HG03097 (cell line): Measurements from ENCODE around the gene NES.
"Not testable (repeated sequence)": the region's sequence is repeated elsewhere in the genome, so short reads cannot be mapped to it uniquely, and the experiment has no call there.

Experiments
- ATAC-seq: cut with Tn5 transposase; IDR thresholded peaks from one replicate; pipeline ENCODE4 v1.9.1; 2021; ENCODE audit not compliant: unreplicated experiment, low FRiP score

NES gene

DNA sequence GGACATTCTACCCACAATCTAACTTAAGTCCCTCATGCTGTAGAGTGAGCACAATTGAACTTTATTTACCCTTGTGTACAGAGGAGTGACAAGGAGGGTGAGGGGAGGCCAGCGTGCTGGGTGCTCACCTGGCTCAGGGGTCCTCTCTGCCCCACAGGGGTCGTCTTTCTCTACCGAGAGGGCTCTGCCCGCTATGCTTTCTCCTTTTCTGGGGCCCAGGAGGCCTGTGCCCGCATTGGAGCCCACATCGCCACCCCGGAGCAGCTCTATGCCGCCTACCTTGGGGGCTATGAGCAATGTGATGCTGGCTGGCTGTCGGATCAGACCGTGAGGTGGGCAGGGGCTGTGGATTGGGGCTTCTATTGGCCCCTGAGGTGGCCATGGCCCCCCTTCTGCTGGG lies 29.9 kb downstream of the NES start:
- no peak for ATAC-seq

DNA sequence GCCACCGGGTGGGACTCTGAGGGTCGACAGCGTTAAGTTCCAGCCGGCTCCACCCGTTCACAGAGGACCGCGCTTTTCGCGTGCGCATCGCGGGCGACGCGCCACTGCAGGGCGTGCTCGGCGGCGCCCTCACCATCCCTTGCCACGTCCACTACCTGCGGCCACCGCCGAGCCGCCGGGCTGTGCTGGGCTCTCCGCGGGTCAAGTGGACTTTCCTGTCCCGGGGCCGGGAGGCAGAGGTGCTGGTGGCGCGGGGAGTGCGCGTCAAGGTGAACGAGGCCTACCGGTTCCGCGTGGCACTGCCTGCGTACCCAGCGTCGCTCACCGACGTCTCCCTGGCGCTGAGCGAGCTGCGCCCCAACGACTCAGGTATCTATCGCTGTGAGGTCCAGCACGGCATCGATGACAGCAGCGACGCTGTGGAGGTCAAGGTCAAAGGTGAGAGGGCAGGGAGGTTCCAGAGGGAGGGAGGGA lies 30.4 kb downstream of the NES start:
- ATAC-seq, result no peak

DNA sequence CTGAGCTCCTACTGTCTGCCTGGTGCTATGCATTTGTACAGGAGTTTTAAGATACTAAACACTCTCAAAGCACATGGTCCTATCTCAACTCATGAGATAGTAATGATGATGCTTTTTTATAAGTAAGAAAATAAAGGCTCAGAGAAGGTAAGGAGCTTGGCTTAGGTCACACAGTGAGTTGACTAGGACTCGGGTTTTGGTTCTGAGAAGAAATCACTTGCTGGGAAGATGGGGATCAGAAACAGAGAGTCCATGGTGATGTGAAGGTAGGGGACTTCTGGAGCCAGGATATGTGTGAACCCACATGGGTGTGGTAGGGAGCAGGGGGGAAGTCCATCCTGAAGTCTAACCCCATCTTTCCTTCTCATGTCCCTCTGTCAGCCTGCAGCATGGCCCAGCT lies 31.5 kb downstream of the NES start:
- ATAC-seq, result no peak

DNA sequence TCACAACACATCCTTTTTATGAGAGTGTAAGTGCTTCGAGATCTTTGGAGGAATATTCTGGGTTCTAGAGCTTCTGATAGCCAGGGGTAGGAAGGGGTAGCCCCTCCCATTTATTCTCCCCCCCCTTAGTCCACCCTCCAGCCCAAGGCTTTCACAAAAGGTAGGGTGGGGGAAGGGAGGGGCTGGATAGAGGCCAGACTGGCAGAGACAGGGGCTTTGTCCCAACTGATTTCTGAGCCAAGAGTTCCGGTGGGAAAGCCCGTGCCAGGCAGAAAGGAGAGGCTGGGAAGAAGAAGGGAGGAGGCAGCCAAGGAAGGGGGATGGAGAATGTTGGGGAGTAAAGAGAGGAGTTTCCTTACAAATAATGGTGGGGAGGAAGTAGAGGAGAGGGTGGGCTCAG lies 32.2 kb downstream of the NES start:
- no peak for ATAC-seq

DNA sequence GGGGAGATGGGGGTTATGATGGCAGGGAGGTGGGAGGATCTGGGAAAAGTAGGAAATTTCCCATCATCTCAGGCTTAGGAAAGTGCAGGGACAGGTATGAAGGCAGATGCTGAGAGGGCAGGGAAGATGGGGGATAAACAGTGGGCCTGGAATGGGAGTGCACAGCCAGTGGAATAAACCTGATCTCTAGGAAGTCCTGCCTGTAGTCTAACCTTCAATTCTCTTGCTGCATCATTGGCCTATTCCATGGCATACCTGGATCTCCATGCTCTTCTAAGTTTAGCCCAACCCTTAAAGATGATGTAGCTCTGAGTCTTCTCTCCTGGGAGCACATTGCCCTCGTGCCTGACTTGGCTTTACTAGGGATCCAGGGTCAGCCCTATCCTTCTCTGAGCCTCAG lies 32.6 kb downstream of the NES start:
- ATAC-seq, result no peak

DNA sequence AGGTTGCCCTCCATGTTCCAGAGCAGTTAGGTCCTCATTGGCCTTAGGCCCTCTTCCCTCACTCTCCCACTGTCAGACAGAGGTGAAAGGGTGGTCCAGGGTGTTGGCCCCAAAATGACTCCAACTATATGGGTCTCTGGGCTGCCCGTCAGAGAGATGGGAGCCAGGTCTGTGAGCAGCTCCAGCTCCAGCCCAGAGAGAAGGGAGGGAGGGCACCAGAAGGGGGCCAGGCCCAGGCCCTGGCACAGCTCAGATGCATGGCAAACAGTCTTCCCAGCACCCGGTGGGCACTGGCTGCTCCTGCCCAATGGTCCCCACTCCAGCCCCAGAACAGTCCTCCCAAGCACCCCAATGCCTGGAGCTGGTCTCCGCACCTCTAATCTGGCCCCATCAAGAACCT lies 33.1 kb downstream of the NES start:
- ATAC-seq, result no peak

DNA sequence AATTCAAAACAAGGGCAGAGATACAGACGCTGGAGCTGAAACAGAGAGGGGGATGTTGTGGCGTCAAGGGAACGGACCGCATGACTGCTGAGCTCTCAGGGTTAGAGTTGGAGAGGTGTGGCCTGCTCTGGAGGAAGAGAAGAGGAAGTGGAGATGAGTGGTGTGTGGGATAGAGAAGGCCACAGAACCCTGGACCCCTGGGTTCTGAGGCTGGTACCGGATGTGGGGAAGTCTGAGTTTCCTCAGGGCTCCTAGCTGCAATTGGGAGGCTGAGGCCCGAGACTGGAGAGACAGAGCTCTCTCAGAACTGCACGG lies 33.5 kb downstream of the NES start:
- no peak for ATAC-seq

DNA sequence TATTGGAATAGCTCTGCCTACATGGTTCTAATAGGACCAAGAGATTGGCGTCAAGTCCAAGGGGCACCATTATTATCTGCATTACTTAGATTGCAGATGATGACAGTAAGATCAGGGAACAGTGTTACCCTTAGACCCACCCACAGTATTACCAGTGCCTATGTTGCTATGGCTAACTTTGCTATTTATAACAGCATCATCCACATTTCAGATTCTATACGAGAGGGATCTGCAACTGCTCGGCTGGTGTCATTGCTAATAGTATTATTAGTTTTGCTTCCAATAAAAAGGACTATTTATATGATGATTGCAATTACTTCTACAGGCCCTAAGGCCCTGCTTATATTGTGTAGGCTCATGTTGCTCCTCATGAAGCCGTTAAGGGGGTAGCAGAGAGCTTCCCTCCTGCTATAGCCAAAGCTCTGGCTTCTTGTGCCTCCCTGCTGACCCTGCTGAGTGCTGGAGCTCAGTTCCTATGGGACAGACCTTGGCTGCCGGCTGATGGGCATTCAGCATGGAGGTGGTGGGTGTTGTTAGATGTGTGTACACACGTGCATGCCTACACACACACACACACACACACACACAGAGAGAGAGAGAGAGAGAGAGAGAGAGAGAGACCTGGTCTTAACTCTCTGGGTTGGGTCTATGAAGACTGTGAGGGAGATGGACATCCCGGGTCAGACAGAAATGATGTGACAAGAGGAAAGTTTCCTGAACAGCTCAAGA lies 34.0 kb downstream of the NES start:
- ATAC-seq, result no peak

DNA sequence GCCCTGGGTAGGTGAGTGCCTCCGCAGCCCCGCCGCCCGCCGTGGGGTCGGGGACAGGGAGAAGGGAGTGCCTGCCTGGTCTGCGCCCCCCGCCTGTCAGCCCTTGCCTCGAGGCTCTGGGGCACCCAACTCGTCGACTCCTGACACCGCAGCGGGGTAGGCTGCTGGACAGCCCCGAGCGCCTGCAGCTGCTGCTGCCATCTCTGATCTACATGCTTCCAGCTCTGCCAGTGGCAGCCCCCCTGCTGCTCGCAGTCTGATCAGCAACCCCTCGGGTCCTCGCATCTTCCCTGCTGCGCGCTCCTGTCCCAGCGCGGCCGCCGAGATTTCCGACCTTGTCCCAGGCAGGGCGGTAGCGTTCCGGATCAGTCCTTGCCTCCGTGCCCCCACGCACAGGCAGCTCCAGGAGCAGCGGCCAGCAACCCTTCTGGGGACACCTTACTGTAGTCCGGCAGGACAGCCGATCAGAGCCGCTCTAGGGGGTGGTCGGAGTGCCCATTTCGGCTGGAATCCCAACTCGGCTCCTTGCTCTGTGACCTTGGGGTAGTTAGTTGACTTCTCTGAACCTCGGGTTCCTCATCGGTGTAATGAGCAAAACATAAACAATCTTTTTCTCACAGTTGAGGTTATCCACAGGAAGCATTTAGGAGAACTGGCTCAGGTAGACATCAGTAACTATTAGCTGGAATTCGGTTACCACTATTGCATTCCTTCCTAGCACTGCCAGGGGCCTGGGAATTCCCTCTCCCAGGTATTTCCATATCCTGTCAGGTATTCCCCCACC lies 34.8 kb downstream of the NES start:
- no peak for ATAC-seq

DNA sequence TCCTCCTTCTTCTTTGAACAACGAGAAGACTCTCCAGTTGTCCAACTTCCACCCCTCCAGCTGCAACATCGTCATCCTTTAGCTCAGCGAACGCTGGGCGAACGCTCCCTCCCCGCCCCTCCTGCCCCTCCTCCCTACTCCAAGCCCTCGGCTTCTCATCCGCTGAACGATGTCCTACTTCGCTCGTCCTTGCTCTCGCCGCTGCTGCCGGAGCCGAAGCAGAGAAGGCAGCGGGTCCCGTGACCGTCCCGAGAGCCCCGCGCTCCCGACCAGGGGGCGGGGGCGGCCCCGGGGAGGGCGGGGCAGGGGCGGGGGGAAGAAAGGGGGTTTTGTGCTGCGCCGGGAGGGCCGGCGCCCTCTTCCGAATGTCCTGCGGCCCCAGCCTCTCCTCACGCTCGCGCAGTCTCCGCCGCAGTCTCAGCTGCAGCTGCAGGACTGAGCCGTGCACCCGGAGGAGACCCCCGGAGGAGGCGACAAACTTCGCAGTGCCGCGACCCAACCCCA lies 35.4 kb downstream of the NES start, which contains the start of gene BCAN:
TSS of gene BCAN (plus strand) at position 357 of the 504 bp plus-strand sequence. CDS start 3,938 bp downstream, outside the sequence.
- no peak for ATAC-seq

DNA sequence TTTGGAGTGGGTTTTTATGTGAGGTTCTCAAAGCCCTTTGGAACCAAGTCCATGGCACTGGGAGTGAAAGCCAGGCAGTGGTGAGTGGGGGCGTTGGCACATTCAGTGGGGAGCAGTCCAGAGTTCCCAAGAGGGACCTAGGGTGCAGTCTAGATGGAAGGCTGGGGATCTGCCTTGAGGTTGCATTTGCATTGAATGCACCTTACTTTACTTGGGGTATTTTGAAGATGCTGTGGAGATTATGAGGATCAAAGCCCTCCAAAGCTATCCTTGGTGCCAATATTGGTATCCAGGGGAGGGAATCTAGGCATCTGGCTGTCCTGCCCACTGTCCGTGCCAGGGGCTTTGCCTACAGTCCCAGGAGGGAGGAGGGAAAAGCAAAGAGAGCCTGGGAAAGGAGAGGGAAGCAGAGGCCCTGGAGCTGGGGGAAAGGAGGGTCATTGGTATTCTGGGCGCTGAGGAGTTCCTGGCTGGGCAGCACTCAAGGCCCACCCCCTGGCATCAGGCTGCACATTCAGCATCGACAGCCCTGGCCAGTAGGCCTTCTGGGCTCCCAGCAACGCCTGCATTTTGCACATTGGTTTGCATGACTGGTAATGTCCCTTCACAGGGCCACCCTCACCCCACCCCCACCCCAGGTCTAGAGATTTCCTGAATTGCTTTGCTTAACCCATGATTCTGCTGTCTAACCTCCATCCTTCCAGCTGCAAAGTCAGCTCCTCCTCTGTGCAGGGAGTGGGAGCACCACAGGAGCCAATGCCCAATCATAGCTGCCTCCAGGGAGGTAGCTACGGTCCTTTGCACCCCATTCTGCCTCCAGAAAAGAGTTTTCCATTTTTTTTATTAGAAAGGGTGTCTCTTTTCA lies 36.1 kb downstream of the NES start:
- ATAC-seq, result no peak

DNA sequence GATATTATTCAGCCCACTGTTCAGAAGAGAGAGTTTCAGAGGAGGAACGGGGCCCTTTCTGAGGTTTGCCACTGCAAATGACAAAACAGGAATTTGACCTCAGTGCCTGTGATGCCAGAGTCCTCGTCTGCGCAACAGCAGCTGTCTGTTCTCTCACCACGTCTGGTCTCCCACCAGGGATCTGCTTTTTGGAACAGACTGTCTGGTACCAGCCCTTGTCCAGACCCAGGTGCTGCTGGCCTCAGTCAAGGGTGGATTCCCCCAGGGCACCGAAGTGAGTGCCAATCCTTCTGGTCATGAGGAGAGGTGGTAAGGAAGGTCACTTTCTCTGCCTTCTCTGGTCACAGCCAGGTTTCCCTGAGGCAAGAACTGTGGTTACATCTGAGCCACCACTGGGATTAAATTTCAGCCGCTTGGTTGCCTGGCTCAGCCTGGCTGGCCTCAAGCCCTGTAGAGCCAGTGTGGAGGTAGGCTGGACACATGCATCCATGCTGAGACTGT lies 37.6 kb downstream of the NES start:
- no peak for ATAC-seq

DNA sequence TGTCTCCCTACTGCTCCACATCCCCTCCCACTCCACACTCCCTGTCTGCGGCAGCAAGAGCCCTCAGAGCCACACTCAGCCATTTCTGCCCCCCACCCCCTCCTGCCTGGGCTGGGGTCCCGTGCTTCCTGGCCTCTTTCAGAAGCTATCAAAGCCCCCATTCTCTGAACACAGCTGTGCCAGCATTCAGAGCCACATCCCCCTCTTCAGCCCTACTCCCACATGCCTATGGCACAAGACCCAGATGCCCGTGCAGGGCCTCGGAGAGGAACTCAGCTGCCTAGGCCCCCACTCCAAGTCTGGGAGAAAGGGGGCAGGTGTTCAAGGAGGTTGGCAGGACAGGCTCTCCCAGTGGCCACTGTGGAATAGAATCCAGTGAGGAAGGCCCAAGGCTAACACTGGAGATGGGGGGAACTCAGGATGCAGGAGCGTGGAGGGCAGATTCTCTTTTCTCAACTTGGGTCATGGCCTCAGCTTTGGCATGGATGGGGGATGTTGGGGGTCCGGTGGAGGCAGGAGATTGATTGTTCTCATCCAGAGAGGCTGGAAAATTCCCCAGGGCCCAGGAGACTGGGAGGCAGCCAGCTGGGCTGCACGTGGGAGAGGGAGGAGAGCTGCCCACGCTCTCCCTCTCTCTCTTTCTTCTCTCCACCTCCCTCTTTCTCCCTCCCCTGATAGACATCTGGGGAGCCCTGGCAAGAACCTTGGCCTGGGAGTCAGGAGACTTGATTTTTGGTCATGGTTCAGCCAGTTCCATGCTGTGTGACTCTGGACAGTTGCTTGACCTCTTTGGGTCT lies 38.8 kb downstream of the NES start:
- ATAC-seq, result no peak

DNA sequence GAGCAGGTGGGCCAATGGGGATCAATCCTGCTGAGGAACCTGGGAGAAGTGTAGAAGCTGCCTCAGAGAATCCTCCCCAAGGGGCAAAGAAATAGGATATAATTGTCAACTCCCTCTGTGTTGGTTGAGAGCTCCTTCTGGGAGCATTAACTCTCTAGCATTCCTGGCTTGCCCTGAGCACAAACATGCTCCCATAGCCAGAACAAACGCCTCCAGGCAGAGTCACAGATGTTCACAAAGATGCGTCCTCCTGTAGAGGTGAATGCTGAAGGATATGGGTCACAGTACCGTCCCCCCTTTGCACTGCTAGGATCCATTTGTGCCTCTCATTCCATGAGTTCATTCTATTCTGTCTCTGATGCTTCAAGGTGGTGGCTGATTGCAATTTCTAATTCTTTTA lies 44.9 kb downstream of the NES start:
- no peak for ATAC-seq

DNA sequence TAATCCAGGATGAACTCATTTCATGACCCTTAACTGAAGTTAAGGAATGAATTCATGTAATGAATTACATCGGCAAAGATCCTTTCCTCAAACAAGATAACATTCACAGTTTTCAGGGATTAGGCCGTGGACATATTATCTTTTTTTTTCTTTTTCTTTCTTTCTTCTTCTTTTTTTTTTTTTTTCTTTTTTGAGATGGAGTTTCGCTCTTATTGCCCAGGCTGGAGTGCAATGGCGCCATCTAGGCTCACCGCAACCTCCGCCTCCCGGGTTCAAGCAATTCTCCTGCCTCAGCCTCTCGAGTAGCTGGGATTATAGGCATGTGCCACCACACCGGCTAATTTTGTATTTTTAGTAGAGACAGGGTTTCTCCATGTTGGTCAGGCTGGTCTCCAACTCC lies 46.1 kb downstream of the NES start:
- ATAC-seq, result not testable (repeated sequence)

DNA sequence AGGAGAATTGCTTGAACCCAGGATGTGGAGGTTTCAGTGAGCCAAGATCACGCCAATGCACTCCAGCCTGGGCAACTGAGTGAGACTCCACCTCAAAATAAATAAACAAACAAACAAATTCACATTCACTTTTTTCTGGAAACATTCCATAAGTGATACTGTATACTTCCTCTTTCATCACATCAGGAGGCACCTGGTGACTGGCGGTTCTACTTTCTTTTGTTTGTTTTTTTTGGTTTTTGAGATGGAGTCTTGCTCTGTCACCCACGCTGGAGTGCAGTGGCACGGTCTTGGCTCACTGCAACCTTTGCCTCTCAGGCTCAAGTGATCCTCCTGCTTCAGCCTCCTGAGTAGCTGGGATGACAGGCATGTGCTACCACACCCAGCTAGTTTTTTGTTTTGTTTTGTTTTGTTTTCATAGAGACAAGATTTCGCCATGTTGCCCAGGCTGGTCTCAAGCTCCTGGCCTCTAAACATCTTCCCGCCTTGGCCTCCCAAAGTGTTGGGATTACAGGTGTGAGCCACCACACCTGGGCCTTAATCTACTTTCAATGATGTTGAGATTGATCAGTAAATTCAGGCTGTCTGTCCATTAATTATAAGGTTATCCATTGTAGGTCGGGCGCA lies 47.3 kb downstream of the NES start:
- no peak for ATAC-seq

DNA sequence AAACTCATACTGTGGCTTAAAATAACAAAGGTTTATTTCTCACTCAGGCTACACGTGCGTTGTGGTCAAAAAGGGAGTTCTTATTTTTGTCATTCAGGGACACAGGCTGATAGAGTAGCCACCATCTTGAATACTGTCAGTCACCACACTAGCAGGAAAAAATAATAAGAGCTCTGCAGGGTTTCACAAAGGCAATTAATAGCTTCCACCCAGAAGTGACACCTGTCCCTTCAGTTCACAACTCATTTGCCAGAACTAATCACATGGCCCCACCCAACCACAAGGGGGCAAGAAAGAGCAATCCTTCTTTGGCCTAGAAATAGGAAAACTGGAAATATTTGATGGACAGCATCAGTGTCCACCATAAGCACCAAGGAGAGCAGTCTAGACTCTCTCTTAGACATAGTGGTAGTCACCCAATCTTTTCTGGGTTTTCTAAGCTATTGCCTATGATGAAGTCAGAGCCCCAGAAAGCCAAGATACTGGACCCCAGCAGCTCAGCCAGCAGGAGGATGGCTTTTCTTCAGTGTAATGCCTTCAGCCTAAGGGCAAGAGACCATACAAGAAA lies 49.8 kb downstream of the NES start:
- no peak for ATAC-seq

DNA sequence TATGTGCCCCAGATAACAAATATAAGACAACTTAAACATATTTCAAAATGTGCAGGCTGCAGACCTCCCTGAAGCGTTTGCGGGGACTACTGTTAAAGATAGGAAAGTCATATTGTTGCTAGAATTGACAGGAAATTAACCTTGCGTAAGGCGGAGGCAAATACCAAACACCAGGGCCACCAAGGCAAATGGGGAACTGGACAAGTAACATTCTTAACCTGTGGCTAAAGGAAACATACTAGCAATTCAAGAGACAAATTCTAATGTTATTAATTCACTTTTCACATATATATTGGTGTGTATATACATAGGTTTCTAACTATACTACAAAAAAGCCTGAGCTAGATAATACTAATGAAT lies 51.1 kb downstream of the NES start:
- ATAC-seq, result no peak

DNA sequence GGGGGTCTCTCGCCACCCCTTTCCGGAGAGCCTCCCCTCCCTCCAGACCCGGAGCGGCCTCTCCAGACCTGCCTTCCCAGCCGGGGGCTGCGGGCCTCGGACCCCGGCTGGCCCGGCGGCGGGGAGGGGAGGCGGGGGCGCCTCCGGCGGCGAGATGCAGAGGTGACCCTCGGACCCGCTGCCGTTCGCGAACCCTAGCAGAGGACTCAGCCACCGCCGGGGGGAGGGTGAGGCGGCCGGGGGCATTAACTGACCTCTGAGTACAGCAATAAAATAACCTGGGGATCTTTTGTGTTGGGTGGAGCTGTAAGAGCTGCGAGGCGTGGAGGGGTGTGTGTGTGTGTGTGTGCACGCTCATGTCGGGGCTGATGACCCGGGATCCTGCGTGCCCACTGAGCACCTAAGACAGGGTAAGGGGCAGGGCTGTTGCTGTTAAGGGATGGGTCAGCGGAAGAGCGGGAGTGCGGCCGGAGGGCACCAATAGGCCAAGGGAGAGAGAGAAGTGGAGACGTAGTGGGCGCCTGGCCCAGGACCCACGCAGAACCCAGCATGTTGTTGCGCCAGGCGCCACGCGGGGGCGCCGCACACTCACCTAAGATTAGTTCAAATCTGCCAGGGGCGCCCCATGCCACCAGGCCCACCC lies 51.6 kb downstream of the NES start:
- no peak for ATAC-seq
